ENCODE results near the gene RPS6KA6.

RPS6KA6 gene

GRCh38 chrX:84187533-84188319 lies at the start of gene RPS6KA6:
Gene RPS6KA6, minus strand, starts transcription at chrX:84188199. Its CDS starts 300 bp downstream, at chrX:84187899.
- DNase-seq (ENCODE audit: low read depth), result peak; percentile 1

DNA sequence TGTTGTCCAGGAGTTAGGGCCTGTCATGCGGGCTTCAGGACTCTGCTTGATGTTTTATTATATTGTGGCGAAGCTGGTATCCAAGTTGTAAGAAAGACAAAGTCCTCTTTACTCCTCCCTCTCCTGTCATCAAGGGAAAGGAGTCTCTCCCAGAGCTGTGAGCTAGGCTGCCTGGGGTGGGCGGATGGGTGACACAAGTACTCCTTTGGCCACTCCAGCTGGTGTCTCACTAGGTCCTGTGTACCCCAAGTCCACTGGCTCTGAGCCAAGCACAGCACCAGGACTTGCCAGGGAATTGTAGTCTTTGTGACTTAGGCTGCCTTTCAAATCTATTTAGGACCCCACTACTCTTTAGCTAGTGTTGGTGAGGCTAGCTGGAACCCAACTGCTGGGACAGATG lies 36.7 kb upstream of the RPS6KA6 start:
- no peak for DNase-seq (ENCODE audit: low read depth)

GRCh38 chrX:84223261-84223660 lies 35.3 kb upstream of the RPS6KA6 start:
- DNase-seq (ENCODE audit: low read depth), result no peak

DNA sequence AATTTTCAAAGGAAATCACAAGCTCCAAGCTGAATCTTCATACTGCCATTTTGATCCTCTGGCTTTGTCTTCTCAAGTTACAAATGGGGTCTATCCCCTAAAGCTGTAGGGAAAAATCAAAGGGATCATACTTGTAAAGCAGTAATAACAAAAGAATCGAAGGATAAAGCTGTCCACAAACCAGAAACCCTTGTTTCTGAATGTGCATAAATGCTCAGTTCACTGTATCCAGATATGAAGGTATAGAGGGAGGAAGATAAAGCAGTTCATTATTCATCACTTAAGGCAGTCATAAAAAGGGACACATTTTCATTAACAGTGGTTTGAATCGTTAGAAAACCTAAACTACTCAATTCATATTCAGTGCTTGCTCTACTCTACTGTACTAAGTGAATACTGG lies 33.2 kb upstream of the RPS6KA6 start:
- no peak for DNase-seq (ENCODE audit: low read depth)

GRCh38 chrX:84219551-84219950 lies 31.6 kb upstream of the RPS6KA6 start:
- no peak for DNase-seq (ENCODE audit: low read depth)

- DNase-seq (ENCODE audit: low read depth), result no peak
These were observed 30.7 kb upstream of the RPS6KA6 start for GRCh38 chrX:84218726-84219125.

DNA sequence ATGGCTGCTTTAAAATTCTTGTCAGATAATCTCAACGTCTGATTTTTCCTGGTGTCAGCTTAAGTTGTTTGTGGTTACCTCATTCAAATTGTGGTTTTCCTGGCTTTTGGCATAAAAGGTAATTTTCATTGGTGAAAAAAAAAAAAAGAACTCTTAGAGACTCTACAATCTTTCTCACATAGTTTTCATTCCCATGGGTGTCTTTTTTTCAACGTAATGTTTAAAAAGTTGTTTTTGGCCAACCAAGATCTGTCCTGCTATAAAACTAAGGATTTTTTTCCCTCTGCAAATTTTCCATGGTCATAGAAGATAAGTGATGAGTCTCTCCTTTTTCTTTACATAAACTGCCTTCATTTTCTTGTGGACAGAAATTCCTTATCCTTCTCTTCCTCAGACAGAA lies 28.9 kb upstream of the RPS6KA6 start:
- DNase-seq (ENCODE audit: low read depth), result no peak

GRCh38 chrX:84216406-84216805 lies 28.4 kb upstream of the RPS6KA6 start:
- no peak for DNase-seq (ENCODE audit: low read depth)

GRCh38 chrX:84205276-84205675 lies 17.3 kb upstream of the RPS6KA6 start:
- no peak for DNase-seq (ENCODE audit: low read depth)

DNA sequence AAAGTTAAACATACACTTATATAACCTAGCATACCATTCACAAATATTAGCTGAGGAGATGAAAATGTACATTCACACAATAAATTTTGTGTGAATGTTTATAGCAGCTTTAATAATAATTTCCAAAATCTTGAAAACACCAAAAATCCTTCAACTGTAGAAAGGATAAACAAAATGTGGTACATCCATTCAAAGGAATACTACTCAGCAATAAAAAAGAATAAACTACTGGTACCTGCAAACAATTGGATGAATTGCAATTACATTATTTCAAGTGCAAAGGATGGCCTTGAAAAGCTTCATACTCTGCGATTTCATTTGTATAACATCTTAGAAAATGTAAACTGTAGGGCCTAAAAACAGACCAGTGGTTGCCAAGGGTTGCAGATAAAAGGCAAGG lies 11.7 kb upstream of the RPS6KA6 start:
- no peak for DNase-seq (ENCODE audit: low read depth)

DNA sequence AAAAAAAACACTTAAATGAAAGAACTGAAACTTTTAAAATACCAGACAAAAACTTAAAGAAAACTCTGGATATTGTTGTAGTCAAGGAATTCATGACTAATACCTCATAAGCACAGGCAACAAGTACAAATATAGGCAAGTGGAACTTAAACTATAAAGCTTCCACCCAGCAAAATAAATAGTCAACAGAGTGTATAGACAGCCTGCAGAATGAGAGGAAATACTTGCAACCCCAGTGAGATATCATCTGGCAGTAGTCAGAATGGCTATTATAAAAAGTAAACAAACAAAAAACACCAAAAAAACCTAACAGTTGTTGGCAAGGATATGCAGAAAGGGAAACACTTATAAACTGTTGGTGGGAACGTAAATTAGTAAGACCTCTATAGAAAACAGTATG lies 9.6 kb upstream of the RPS6KA6 start:
- no peak for DNase-seq (ENCODE audit: low read depth)

DNA sequence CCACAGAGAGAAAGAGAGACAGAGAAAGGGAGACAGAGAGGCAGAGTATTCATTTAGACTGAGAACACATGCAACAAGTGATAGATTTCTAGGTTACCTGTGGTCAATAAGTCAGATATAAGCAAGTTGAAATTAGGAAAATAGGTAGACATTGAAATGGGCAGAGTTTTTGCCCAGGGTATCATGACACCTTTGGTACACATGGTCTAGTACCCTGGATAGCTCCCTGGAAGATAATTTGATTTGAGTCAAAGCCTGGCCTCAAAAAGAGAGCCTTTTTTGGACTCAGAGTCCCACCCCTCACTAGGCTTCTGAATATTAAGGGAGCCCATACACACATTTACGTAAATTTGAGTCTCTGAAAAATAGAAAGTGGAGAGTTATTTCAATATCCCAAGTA lies 4.0 kb upstream of the RPS6KA6 start:
- DNase-seq (ENCODE audit: low read depth), result no peak

DNA sequence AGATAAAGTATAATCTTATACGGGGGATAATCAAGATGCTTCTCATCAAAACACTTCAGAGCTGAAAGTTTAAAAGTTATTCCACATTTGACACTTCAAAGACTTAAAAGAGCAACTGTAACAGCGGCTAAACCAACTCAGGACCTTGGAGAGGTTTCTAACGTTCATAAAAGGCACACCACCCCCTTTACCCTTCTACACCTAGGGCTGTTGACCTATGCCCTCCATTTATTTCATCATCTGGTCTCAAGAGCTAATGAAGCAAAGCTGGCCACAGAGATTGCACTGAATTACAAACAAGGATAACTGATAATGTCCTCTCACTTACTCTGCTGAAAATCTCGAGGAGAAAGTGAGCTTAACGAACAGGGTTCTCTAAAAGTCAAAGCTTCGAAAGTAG lies 1.1 kb upstream of the RPS6KA6 start:
- DNase-seq (ENCODE audit: low read depth), result no peak

DNA sequence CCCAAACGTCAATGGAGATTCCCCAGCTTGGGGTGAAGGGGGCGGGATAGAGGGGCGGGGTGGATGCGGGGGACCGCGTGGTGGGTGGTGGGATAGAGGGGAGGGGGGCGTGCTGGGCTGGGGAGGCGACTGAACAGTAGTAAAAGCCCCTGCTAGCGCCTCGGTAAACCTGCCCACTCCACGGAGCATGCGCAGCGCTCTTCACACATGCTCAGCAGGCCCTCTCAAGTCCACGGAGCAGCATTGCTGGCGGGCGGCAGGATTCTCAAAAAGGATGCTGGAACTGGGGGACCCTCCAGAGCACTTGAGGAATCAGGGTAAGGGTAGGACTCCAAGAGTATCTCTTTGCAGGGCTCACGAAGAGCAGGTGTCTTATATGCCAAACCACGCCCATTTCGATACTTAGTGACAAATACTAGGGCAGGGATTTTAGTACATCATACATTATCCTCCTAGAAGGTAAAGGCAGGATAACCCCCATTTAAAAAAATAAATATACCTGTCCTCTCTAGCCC lies 378 bp upstream of the RPS6KA6 start:
- no peak for DNase-seq (ENCODE audit: low read depth)

DNA sequence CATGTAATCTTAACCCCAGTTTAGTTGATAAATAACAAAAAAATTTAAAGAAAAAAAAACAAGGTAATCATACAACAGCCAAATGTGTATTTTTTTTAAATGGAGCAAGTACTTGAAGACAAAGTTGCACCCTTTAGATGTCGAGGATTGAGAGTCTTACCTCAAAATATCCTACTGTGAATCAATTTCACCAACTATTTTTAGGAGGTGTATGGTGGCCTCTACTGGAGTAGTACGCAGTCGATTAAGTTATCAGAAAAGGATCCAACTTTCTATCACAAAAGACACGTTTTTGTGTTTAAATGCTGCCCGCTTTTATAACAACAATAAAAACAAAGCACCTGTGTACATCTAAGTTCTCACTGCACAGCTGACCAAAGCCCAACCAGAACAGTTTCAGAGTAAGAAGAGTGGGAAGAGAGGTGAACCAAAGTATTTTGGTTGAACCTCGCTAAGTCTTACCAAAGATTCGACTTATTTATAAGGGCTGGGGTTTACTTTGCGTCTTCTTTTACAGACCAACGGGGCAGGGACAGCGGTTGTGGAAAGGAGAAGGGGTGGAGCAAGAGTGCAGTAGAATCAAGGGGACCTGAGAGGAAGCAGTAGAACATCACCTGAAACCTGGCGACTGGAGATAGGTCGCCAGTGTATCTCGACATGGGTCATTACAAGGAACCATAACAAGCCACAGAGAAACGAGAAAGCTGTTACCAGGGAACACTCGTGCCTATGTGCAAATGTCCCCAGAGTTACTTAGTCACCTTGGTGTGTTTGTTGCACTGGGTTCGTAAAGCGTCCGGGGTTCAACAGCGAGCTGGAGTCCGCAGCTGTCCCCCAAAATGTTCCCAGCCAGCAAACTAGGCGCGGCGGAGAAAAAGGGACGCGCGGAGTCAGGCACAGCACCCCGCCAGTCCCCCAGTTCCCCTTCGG lies 1.1 kb downstream of the RPS6KA6 start:
- DNase-seq (ENCODE audit: low read depth), result no peak

GRCh38 chrX:84182516-84182915 lies 5.5 kb downstream of the RPS6KA6 start:
- no peak for DNase-seq (ENCODE audit: low read depth)

GRCh38 chrX:84175958-84176357 lies 12.0 kb downstream of the RPS6KA6 start:
- no peak for DNase-seq (ENCODE audit: low read depth)

DNA sequence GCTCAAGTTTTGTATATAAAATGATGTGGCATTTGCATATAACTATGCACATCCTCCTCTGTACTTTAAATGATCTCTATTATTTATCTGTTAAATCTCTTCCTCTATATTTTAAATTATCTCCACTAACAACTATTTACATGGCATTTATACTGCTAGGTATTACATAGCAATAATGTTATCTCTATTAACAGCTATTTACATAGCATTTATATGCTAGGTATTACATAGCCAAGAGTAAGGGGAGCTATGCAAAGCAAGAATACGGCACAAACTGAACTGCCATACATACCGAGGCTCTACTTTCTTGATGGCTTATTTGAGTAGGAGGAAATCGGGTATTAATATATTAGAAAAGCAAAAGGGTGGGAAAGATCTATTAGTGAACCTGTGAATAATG lies 12.7 kb downstream of the RPS6KA6 start:
- DNase-seq (ENCODE audit: low read depth), result no peak

GRCh38 chrX:84174348-84174747 lies 13.7 kb downstream of the RPS6KA6 start:
- DNase-seq (ENCODE audit: low read depth), result no peak

GRCh38 chrX:84170931-84171330 lies 17.1 kb downstream of the RPS6KA6 start:
- DNase-seq (ENCODE audit: low read depth), result no peak

DNA sequence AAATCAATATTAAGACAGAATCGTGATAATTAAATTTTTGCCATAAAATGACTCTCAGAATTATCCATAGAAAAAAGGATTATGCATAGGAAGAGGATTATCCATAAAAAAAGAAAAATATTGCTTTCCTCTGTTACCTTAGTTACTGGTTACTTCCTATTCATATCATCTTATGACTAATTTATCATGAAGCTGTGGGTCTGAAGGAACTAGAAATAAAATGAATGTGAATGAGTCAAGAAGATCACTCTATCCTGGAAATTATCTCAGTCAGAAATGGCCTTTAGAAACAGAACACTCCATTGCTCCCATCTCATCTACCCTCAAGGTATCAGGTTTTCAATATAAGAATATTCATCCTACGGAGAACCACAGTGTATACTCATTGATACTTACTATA lies 19.4 kb downstream of the RPS6KA6 start:
- DNase-seq (ENCODE audit: low read depth), result no peak

DNA sequence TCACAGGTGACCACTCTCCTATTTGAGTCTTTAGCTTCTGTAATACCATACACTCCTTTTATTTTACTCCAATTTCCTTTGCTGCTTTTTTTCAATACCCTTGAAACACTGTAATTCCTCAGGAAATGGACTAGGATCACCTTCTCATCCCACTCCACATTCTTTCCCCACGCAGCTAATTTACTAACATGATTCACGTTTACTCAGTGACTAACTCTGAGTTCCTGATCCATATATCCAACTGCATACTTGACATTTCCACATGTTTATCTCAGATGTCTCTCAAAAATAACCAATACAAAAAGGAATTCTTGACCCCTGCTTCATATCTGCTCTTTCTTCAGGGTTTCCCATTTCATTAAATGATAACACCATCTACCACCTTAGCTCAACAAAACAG lies 19.9 kb downstream of the RPS6KA6 start:
- no peak for DNase-seq (ENCODE audit: low read depth)

DNA sequence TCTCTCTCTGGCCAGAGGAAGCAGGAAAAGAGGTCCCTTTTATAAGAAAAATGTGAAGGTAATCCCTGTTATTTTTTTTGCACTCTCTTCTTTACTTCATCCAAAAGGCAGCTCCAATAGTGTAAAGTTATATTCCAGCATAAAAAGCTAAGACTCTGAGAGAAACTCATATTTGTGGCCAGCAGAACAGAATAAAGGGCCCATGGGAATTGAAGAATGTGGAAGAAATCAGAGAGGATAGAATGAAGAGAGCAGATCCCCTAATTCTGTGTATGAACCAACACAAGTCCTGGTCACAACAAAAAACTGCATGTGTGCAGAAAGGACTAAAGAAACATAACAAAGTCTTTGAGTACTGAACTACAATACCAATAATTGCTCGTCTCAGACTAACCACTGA lies 22.3 kb downstream of the RPS6KA6 start:
- no peak for DNase-seq (ENCODE audit: low read depth)

Measured in stimulated activated CD8-positive, alpha-beta memory T cell treated with anti-CD3 and anti-CD28 coated beads, Interleukin-12 subunit alpha, Interleukin-12 subunit beta, amount 100 ng/mL, for 4 hours (primary cell).